WI38 (cell line): Measurements from ENCODE around the gene INPP5A.

ENCODE experiments used
- H3K4me3 ChIP-seq: 2 replicates; pipeline ENCODE4 v1.5.1; 2011; ENCODE audit warnings: low read depth, mild to moderate bottlenecking, control low read depth, low read length
- TF ChIP-seq, protein P1 (sequence below): IDR thresholded peaks from 2 replicates; pipeline ENCODE4 v1.5.1; 2012; ENCODE audit warnings: low read depth, mild to moderate bottlenecking, control low read depth, low read length

The INPP5A gene

DNA sequence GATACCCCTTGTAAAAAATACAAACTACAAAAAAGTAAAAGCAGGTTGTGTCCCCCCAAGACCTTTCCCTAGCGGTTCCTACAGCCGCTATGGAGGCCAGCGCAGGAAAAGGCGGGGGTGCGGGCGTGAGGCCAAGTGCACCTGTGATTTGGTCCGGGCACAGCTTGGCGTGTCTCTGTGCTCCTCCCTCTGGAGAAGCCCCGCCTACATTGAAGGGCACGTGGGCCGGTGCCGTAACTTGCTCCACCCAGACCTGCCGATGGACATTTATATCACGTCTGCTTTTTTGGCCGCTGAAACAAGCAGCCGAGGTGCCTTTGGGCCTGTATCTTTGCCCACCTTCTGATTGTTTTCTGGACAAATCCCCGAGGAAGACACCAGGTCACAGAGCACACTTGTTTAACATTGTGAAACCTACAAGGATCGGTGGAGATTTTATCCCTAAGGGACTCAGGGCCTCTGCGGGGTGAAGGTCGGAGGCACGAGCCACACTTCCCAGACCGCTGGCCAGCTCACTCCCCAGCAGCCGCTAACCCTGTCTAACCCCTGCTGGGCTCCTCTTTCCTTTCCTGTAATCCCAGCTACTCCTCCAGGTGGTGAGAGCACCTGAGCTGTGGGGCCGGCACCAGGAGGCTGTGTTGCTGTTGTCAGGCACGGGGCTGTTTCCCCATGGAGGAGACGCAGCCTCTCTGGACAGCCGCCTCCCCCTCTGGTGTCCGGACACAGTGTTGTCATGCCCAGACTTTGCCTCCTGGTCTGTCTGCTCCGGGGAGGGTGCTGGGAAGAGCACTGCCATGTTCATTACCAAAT, 18.8 kb upstream of the INPP5A start:
- no peak overlapping the region for H3K4me3 ChIP-seq
- TF ChIP-seq, protein P1, sequence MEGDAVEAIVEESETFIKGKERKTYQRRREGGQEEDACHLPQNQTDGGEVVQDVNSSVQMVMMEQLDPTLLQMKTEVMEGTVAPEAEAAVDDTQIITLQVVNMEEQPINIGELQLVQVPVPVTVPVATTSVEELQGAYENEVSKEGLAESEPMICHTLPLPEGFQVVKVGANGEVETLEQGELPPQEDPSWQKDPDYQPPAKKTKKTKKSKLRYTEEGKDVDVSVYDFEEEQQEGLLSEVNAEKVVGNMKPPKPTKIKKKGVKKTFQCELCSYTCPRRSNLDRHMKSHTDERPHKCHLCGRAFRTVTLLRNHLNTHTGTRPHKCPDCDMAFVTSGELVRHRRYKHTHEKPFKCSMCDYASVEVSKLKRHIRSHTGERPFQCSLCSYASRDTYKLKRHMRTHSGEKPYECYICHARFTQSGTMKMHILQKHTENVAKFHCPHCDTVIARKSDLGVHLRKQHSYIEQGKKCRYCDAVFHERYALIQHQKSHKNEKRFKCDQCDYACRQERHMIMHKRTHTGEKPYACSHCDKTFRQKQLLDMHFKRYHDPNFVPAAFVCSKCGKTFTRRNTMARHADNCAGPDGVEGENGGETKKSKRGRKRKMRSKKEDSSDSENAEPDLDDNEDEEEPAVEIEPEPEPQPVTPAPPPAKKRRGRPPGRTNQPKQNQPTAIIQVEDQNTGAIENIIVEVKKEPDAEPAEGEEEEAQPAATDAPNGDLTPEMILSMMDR = no peak

DNA sequence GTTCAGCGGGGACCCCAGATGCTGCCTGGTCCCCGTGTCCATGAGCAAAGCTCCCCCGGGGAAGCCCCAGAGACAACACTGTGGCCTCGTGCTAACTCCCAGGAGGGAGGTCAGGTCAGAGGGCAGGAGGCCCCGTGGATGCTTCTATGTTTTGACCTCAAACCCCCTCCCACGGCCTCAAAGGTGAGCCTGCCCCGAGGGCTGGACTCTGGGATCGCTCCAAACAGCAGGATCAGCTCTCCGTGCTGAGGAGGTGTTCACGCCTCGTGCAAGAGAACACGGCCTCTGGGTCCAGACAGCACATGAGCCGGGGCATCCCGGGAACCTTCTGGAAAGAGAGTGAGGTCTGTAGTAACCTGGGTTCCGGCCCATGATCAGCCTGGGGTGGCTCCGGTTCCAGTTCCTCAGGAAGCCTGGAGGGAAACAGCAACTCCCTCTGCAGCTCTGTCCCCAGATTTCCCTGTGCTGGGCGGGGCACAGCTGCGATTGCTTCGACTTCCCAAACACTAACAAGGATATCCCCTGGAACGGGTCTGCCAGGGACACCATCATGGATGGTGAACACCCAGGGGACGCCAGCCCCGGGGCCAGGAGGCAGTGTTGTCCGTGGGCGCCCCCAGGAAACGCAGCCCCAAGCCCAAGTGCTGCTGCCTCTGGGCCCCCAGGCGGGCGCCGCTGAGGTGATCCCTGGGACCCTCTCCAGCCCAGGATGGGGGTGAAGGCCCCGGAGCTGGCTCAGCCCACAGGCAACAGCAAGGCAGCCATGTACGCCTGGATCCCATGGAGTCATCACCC, 18.0 kb upstream of the INPP5A start:
- TF ChIP-seq, protein P1 = no peak
- H3K4me3 ChIP-seq = no peak overlapping the region

DNA sequence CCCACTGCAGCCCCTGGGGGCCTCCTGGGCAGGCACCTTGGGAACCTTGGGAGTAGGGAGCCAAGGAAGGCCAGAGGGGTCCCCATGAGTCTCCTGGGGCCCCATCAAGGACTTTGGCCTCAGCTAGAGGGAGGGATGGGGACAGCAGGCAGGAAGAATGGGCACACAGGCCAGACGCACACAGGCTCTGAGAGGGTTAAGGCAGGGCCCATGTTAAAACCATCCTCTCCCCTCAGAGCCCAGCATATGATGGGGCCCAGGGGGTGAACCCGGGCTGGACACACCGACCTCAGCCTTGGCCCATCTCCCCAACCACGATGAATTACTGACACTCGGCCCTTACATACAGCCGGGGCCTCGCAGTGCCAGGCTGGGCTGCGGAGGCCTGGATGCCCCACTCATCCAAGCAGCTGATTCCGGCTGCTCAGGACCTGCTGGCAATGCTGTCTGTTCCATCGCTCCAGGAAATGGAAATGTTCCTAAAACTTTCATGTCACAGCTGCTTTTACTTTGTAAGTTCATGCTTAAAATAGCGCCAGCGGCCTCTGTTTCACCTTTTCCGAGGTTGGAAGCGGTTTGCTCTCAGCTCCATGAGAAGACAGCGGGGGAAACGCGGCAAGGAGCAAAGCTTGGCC, 17.3 kb upstream of the INPP5A start:
- TF ChIP-seq, protein P1 = no peak

DNA sequence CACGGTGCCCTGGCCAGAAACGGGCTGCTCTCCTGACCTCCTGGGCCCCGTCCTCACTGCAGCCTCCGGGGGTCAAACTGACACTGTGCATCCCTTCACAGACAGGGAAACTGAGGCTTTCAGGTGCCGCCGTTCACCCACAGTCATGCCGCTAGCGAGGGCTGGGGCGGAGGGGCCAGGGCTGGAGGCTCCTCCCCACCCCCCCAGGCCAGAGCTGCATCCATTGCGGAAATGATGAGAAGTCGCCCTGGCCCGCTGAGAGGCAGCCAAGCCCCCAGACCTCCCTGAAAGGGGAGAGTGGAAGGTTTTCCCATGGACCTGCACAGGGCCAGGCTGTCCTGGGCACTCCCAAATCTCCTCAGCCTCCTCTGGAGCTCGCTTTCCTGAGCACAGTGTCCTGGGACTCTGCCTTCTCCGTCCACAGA, 16.5 kb upstream of the INPP5A start:
- TF ChIP-seq, protein P1 = no peak
- H3K4me3 ChIP-seq = no peak overlapping the region

More for the DNA sequence above, 17.3 kb upstream of the INPP5A start:
- H3K4me3 ChIP-seq = no peak overlapping the region

DNA sequence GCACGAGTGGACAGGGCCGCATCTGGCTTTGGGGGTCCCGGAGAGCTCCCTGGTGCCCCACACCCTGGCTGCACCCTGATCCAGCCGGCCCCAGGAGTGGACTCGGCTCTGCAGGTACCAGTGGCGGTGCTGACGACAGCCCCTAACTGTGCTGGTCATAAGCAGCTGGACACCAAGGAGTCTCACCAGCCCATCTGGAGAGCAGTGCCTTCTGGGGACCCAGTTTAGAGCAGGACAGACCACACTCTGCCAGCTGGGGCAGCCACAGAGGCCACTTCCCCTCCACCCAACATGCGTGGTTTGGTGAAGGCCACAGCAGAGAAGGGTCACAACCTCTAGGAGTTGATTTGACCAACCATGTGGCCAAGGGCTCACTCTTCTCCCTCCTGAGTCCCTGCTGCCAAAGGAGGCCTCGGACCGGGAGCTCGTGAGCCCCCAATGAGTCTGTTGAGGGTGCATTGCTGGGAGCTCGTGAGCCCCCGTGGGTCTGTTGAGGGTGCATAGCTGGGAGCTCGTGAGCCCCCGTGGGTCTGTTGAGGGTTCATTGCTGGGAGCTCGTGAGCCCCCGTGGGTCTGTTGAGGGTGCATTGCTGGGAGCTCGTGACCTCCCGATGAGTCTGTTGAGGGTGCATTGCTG, 16.0 kb upstream of the INPP5A start:
- TF ChIP-seq, protein P1 = no peak
- no peak overlapping the region for H3K4me3 ChIP-seq

DNA sequence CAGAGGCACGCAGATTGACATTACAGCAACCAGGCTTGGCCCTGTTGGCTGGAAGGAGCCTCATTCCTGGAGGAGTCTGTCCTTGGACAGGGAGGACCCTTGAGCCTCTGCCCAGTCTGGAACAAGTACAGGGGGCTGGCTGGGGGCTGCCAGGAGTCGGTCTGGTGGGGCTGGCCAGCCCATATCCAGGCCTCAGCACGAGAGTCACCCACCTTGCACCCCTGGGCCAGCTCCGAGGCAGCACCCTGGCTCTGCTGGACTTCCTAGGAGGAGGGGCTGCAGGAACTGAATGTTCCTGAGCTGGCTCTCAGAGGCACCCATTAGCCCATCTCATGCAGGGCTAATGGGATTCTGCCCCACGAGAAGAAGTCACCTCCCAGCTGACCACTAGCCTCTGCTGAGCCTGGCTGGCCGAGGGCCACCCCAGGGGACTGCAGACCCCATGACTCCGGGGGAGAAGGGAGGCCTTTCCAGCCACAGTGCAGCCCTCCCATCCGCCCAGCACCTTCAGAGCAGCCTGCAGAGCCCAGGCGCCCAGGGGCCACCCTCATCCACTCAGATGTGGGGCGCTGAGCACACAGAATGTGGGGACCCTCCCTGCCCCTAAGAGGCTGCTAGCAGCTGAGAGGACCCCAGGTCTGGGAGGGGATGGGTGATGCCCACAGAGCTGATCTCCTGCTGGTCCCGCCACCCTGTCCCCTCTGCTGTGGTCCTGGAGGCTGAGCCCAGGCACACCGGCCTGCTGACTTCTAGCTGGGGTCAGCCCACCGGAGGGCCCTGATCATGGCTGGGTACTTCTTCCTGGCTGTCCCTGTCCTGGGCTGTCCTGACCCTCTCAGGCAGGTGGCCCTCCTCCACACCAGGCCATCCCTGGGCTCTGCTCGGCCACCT, 14.8 kb upstream of the INPP5A start:
- TF ChIP-seq, protein P1 = no peak
- H3K4me3 ChIP-seq = no peak overlapping the region
